ENCODE measurements around the gene SLC13A1. TPM values are rescaled to one million over a fixed set of nuclear protein-coding genes. Genes with fewer than 3 reads are reported as not detected.
A peak's percentile ranks its signal among the peaks of the same experiment; 100 is the strongest.

SLC13A1 gene
- total and polyA plus RNA-seq, 4 donors, result not detected

- no peak for TF ChIP-seq CTCF (IDR thresholded peaks at IDR 0.05; ENCODE audit: control extremely low read depth, extremely low read depth)
- H3K4me3 ChIP-seq, result no peak overlapping the region
- no peak overlapping the region for H3K27ac ChIP-seq (ENCODE audit: low read depth in 1 of 2, low read length in 1 of 2)
- ATAC-seq (ENCODE audit: insufficient read depth, low FRiP score) (no peak), DNase-seq (no peak)
- H3K27me3 ChIP-seq (ENCODE audit: control insufficient read depth in 3 of 3, insufficient read depth in 3 of 3, low read length in 2 of 3), result no peaks in the 10 kb centered on the region
- no peaks in the 10 kb centered on the region for H3K36me3 ChIP-seq (ENCODE audit: control insufficient read depth in 4 of 4, insufficient read depth in 4 of 4, low read length in 4 of 4)
- no peaks in the 10 kb centered on the region for H3K9me3 ChIP-seq (ENCODE audit: control insufficient read depth in 4 of 4, insufficient read depth in 3 of 4, low read length in 3 of 4)
- H3K4me1 ChIP-seq (ENCODE audit: control insufficient read depth in 5 of 5, insufficient read depth in 5 of 5, low read length in 5 of 5), result no peaks in the 10 kb centered on the region
- WGBS, 2 donors, result 91% methylated on average over 7 of the region's 7 CpGs
- no peak overlapping the region for H3K9ac ChIP-seq (ENCODE audit: insufficient read depth in 1 of 2, low read length in 2 of 2)
Measured at GRCh38 chr7:123155571-123155970, 44.2 kb downstream of the SLC13A1 start.

- H3K4me1 ChIP-seq (ENCODE audit: control insufficient read depth in 5 of 5, insufficient read depth in 5 of 5, low read length in 5 of 5), result no peaks in the 10 kb centered on the region
- ATAC-seq (ENCODE audit: insufficient read depth, low FRiP score), result peak; percentile 60
- no peak overlapping the region for H3K4me3 ChIP-seq
- no peaks in the 10 kb centered on the region for H3K36me3 ChIP-seq (ENCODE audit: control insufficient read depth in 4 of 4, insufficient read depth in 4 of 4, low read length in 4 of 4)
- H3K27me3 ChIP-seq (ENCODE audit: control insufficient read depth in 3 of 3, insufficient read depth in 3 of 3, low read length in 2 of 3), result no peaks in the 10 kb centered on the region
- TF ChIP-seq CTCF (IDR thresholded peaks at IDR 0.05; ENCODE audit: control extremely low read depth, extremely low read depth), result peak; percentile 64
- no peaks in the 10 kb centered on the region for H3K9me3 ChIP-seq (ENCODE audit: control insufficient read depth in 4 of 4, insufficient read depth in 3 of 4, low read length in 3 of 4)
- H3K9ac ChIP-seq (ENCODE audit: insufficient read depth in 1 of 2, low read length in 2 of 2), result no peak overlapping the region
- WGBS, 2 donors, result 2% methylated on average over 3 of the region's 3 CpGs
- peak; percentile 83 to 88 (median 85) for DNase-seq
- no peak overlapping the region for H3K27ac ChIP-seq (ENCODE audit: low read depth in 1 of 2, low read length in 1 of 2)
Measured at GRCh38 chr7:123154231-123154860, 45.4 kb downstream of the SLC13A1 start.

- Histone ChIP-seq H3K4me3 (no peak overlapping the region), H3K27me3 (ENCODE audit: control insufficient read depth in 3 of 3, insufficient read depth in 3 of 3, low read length in 2 of 3) (no peaks in the 10 kb centered on the region), H3K36me3 (ENCODE audit: control insufficient read depth in 4 of 4, insufficient read depth in 4 of 4, low read length in 4 of 4) (no peaks in the 10 kb centered on the region), H3K9me3 (ENCODE audit: control insufficient read depth in 4 of 4, insufficient read depth in 3 of 4, low read length in 3 of 4) (no peaks in the 10 kb centered on the region), H3K9ac (ENCODE audit: insufficient read depth in 1 of 2, low read length in 2 of 2) (no peak overlapping the region), H3K4me1 (ENCODE audit: control insufficient read depth in 5 of 5, insufficient read depth in 5 of 5, low read length in 5 of 5) (no peaks in the 10 kb centered on the region), H3K27ac (ENCODE audit: low read depth in 1 of 2, low read length in 1 of 2) (no peak overlapping the region)
- no peak for TF ChIP-seq CTCF (IDR thresholded peaks at IDR 0.05; ENCODE audit: control extremely low read depth, extremely low read depth)
- no peak for ATAC-seq (ENCODE audit: insufficient read depth, low FRiP score)
- DNase-seq, result no peak
- WGBS, 2 donors, result 70 to 81% methylated on average over 3 of the region's 3 CpGs
Measured at GRCh38 chr7:123151443-123151842, 48.3 kb downstream of the SLC13A1 start.

- no peaks in the 10 kb centered on the region for H3K4me1 ChIP-seq (ENCODE audit: control insufficient read depth in 5 of 5, insufficient read depth in 5 of 5, low read length in 5 of 5)
- H3K9me3 ChIP-seq (ENCODE audit: control insufficient read depth in 4 of 4, insufficient read depth in 3 of 4, low read length in 3 of 4), result no peaks in the 10 kb centered on the region
- no peak for TF ChIP-seq CTCF (IDR thresholded peaks at IDR 0.05; ENCODE audit: control extremely low read depth, extremely low read depth)
- H3K4me3 ChIP-seq, result no peak overlapping the region
- DNase-seq, result peak in 2 of 3 donors; percentile 19 to 20
- WGBS, 2 donors, result 83 to 92% methylated on average over 1 of the region's 1 CpG
- H3K27ac ChIP-seq (ENCODE audit: low read depth in 1 of 2, low read length in 1 of 2), result no peak overlapping the region
- no peak overlapping the region for H3K9ac ChIP-seq (ENCODE audit: insufficient read depth in 1 of 2, low read length in 2 of 2)
- no peaks in the 10 kb centered on the region for H3K36me3 ChIP-seq (ENCODE audit: control insufficient read depth in 4 of 4, insufficient read depth in 4 of 4, low read length in 4 of 4)
- H3K27me3 ChIP-seq (ENCODE audit: control insufficient read depth in 3 of 3, insufficient read depth in 3 of 3, low read length in 2 of 3), result no peaks in the 10 kb centered on the region
- ATAC-seq (ENCODE audit: insufficient read depth, low FRiP score), result no peak
Measured at GRCh38 chr7:123148813-123149212, 51.0 kb downstream of the SLC13A1 start.
